Gastrocnemius medialis (tissue), 4 donors: Measurements from ENCODE around the gene ACBD6.

ENCODE experiments used
- POLR2A ChIP-seq, 2 donors: fragments of 450-650 bp; IDR thresholded peaks; one replicate each; pipeline ENCODE4 v1.6.1; 2017; ENCODE audit warnings: antibody characterized with exemption in 2 of 2, mild to moderate bottlenecking in 2 of 2, moderate library complexity in 2 of 2
- TF ChIP-seq, protein P1 (sequence below), 5 experiments: fragments of 450-650 bp in 3 of 5; fragments of 200-600 bp in 2 of 5; sonication (generic) in 2 of 5; IDR thresholded peaks in 4 of 5; conservative IDR thresholded peaks in 1 of 5; 1 replicate in 4 of 5; 2 replicates in 1 of 5; pipeline ENCODE4 v1.5.1; 2016 to 2019; ENCODE audit warnings: antibody characterized with exemption in 5 of 5, mild to moderate bottlenecking in 3 of 5, moderate library complexity in 3 of 5

DNA sequence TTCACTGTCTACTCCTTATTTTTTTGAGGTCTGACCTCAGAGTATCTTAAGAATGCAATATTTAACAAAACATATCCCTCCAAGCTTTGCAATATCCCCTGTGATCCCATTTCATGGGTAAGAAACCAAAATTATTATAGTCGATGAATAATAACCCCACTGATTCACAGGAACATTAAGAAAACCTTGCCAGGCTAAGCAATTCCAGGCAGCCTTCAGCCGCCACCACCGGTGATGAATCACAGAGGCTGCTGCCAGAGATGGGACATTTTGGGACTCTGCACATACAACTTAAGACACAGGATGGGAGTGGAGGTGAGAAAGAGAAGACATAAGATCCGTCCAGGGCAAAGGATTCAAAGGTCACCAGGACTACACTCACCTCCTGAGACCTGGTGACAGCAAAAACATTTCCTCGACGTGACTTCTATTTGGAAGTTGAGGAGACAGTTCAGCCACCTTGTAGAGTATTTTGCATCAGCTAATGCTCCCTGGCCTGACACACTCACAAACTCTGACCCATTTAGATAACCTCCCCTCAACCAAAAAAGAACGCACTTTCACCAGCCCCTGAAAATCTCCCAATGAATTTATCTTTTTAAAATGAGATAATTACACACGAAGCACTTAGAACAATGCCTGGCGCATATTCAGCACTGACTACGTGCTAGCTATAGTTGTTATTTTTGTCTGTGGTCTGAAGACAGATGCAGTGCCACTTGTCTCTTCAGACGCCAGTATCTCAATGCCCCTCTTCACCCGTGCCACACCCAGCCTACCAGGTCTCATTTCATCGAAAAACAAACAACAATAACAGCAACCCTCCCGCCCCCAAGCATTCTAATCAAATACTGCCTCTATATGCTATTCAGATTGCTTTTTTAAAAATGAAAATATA, 38.6 kb upstream of the ACBD6 start:
- TF ChIP-seq, protein P1, sequence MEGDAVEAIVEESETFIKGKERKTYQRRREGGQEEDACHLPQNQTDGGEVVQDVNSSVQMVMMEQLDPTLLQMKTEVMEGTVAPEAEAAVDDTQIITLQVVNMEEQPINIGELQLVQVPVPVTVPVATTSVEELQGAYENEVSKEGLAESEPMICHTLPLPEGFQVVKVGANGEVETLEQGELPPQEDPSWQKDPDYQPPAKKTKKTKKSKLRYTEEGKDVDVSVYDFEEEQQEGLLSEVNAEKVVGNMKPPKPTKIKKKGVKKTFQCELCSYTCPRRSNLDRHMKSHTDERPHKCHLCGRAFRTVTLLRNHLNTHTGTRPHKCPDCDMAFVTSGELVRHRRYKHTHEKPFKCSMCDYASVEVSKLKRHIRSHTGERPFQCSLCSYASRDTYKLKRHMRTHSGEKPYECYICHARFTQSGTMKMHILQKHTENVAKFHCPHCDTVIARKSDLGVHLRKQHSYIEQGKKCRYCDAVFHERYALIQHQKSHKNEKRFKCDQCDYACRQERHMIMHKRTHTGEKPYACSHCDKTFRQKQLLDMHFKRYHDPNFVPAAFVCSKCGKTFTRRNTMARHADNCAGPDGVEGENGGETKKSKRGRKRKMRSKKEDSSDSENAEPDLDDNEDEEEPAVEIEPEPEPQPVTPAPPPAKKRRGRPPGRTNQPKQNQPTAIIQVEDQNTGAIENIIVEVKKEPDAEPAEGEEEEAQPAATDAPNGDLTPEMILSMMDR (IDR thresholded peaks at IDR 0.05 in 4 of 5, conservative IDR thresholded peaks at IDR 0.05 in 1 of 5), result no peak
- TF ChIP-seq POLR2A (IDR thresholded peaks at IDR 0.05), result no peak
